Upper lobe of left lung (tissue), 4 donors: Measurements from ENCODE around the gene AGA.

Experiments used
- POLR2A ChIP-seq, 4 donors: fragments of 450-650 bp; IDR thresholded peaks; one replicate each; pipeline ENCODE4 v1.5.1; 2016 to 2017; ENCODE audit warnings: antibody characterized with exemption in 4 of 4, mild to moderate bottlenecking in 2 of 4
- TF ChIP-seq, protein P1 (sequence below), 6 experiments: fragments of 450-650 bp in 4 of 6; fragments of 200-600 bp in 2 of 6; sonication (generic) in 2 of 6; IDR thresholded peaks; one replicate each; pipeline ENCODE4 v1.5.1; 2016 to 2019; ENCODE audit warnings: antibody characterized with exemption in 6 of 6

DNA sequence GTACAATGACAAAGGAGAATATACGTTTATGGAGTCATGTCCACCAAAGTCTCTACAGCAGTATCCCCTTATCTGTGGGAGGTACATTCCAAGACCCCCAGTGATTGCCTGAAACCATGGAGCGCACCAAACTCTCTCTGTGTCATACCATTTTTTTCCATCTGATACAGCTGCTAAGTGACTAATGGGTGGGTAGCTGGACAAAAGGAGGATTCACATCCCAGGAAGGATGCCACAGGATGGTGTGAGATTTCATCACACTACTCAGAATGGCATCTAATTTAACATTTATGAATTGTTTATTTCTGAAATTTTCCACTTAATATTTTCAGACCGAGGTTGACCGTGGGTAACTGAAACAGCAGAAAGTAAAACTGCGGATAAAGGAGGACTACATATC is 49.8 kb upstream of the AGA start:
- no peak for TF ChIP-seq POLR2A (IDR thresholded peaks at IDR 0.05)
- TF ChIP-seq, protein P1, sequence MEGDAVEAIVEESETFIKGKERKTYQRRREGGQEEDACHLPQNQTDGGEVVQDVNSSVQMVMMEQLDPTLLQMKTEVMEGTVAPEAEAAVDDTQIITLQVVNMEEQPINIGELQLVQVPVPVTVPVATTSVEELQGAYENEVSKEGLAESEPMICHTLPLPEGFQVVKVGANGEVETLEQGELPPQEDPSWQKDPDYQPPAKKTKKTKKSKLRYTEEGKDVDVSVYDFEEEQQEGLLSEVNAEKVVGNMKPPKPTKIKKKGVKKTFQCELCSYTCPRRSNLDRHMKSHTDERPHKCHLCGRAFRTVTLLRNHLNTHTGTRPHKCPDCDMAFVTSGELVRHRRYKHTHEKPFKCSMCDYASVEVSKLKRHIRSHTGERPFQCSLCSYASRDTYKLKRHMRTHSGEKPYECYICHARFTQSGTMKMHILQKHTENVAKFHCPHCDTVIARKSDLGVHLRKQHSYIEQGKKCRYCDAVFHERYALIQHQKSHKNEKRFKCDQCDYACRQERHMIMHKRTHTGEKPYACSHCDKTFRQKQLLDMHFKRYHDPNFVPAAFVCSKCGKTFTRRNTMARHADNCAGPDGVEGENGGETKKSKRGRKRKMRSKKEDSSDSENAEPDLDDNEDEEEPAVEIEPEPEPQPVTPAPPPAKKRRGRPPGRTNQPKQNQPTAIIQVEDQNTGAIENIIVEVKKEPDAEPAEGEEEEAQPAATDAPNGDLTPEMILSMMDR (IDR thresholded peaks at IDR 0.05), result no peak
